Fibroblast of lung (primary cell): ENCODE data around the gene C1QTNF5. TPM values are rescaled to one million over a fixed set of nuclear protein-coding genes. Genes with fewer than 3 reads are reported as not detected.

ENCODE experiments used
- DNase-seq, 2 donors: peaks; one replicate each; pipeline versions ENCODE4 v3.0.0 to v3.0.0-alpha.2; 2010; ENCODE audit warnings: low read depth in 2 of 2
- H2AFZ ChIP-seq: 2 replicates; pipeline ENCODE4 v1.5.1; 2012; ENCODE audit warnings: low read length, control low read depth, inconsistent platforms
- H3K27ac ChIP-seq: 2 replicates; pipeline ENCODE4 v1.5.1; 2011; ENCODE audit warnings: low read length, control low read depth; ENCODE audit not compliant: insufficient read depth
- H3K27me3 ChIP-seq: 2 replicates; pipeline ENCODE4 v1.5.1; 2011; ENCODE audit warnings: mild to moderate bottlenecking, low read length; ENCODE audit not compliant: control insufficient read depth, insufficient read depth
- H3K36me3 ChIP-seq: 2 replicates; pipeline ENCODE4 v1.5.1; 2011; ENCODE audit warnings: low read length; ENCODE audit not compliant: control insufficient read depth, insufficient read depth
- H3K4me1 ChIP-seq: 2 replicates; pipeline ENCODE4 v1.5.1; 2011; ENCODE audit warnings: low read length; ENCODE audit not compliant: control insufficient read depth, insufficient read depth; ENCODE audit errors: extremely low read depth
- H3K4me2 ChIP-seq: 2 replicates; pipeline ENCODE4 v1.5.1; 2011; ENCODE audit warnings: low read length, control low read depth; ENCODE audit not compliant: insufficient read depth; ENCODE audit errors: extremely low read depth
- H3K4me3 ChIP-seq, 4 experiments: fragments of 200-600 bp in 1 of 4; sonication (generic) in 1 of 4; replicated peaks in 1 of 4; 2 replicates each; pipeline ENCODE4 v1.5.1; 2011 to 2016; ENCODE audit warnings: low read length in 4 of 4, low read depth in 3 of 4, mild to moderate bottlenecking in 3 of 4, control low read depth in 2 of 4, inconsistent platforms in 1 of 4, mixed read lengths in 1 of 4; ENCODE audit not compliant: insufficient read depth in 1 of 4; ENCODE audit errors: control extremely low read depth in 1 of 4
- H3K79me2 ChIP-seq: 2 replicates; pipeline ENCODE4 v1.5.1; 2012; ENCODE audit warnings: mild to moderate bottlenecking, low read length, inconsistent platforms; ENCODE audit not compliant: control insufficient read depth, insufficient read depth
- H3K9ac ChIP-seq: 2 replicates; pipeline ENCODE4 v1.5.1; 2011; ENCODE audit warnings: mild to moderate bottlenecking, low read length, control low read depth; ENCODE audit not compliant: insufficient read depth
- H3K9me3 ChIP-seq: 2 replicates; pipeline ENCODE4 v1.5.1; 2012; ENCODE audit warnings: low read depth, low read length; ENCODE audit not compliant: control insufficient read depth, insufficient read depth
- H4K20me1 ChIP-seq: 2 replicates; pipeline ENCODE4 v1.5.1; 2011; ENCODE audit warnings: low read length; ENCODE audit not compliant: control insufficient read depth, insufficient read depth; ENCODE audit errors: extremely low read depth
- EZH2 ChIP-seq: IDR thresholded peaks from 2 replicates; pipeline ENCODE4 v1.5.1; 2012; ENCODE audit warnings: low read length, control low read depth, mild to moderate bottlenecking; ENCODE audit errors: missing control alignments
- polyA plus RNA-seq, 2 donors: library from polyadenylated mRNA; depleted of rRNA in 1 of 2; stranded (reverse) in 1 of 2; unstranded in 1 of 2; fragments of >200 nt; gene quantifications; 2 replicates each; pipeline ENCODE4 v1.2.1, GENCODE V29; 2011 to 2012; ENCODE audit warnings: missing spikeins in 1 of 2
- total RNA-seq: library from RNA; depleted of rRNA; stranded (reverse); fragments of >200 nt; gene quantifications from 2 replicates; pipeline ENCODE4 v1.2.1, GENCODE V29; 2014
- TF ChIP-seq, protein P1 (sequence below), 2 donors: IDR thresholded peaks in 1 of 2; conservative IDR thresholded peaks in 1 of 2; 1 replicate in 1 of 2; 2 replicates in 1 of 2; pipeline ENCODE4 v1.5.1; 2011 to 2012; ENCODE audit warnings: low read length in 2 of 2, control low read depth in 1 of 2, inconsistent platforms in 1 of 2, low read depth in 1 of 2, mild to moderate bottlenecking in 1 of 2

C1QTNF5 gene
- total and polyA plus RNA-seq, 2 donors (not counting 1 experiment from before 2014, with no cell fraction given), result 13.4 to 32.0 TPM

DNA sequence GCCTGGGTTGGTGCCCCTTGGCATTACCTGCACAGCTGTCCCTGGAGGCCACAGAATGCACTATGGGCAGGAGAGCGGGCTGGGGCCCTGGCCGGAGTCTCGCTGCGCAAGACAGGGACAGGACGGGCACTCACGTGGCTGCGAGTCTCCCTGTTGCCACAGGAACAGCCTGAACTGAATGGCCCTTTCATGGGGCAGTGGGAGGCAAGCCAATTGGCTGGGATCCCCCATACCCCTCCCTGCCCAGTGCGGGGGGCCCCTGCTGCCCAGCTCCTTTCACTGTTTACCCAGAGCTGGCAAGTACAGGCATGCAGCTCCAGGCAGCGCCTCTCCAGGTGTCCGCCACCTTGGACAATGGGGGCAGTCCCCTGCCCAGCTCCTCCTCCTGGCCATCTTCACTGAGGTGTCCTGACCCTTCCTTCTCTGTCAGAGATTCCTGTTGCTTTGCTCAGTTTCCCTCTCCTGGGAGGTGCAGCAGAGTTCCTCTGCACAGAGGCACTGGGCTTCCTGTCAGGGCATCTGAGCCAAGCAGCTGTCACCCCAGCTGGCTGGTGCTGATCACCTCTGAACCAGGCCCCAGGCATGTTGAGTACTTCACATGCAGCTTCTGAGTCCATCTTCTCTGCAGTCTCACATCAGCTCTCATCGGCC is 35.6 kb upstream of the C1QTNF5 start:
- no peaks in the 10 kb centered on the region for H3K27me3 ChIP-seq
- no peaks in the 10 kb centered on the region for H4K20me1 ChIP-seq
- H3K79me2 ChIP-seq, result no peaks in the 10 kb centered on the region
- no peaks in the 10 kb centered on the region for H3K36me3 ChIP-seq
- H3K4me2 ChIP-seq, result peak overlapping the region; percentile 44
- H3K9me3 ChIP-seq, result no peaks in the 10 kb centered on the region
- H2AFZ ChIP-seq, result no peak overlapping the region
- H3K4me1 ChIP-seq, result peaks cover 34% of the 10 kb centered on the region
- peak overlapping the region; percentile 23 for H3K9ac ChIP-seq
- peak overlapping the region; percentile 74 for H3K27ac ChIP-seq
- peak in 1 of 2 donors; percentile 36 for DNase-seq
- TF ChIP-seq EZH2, result no peak
- TF ChIP-seq, protein P1, sequence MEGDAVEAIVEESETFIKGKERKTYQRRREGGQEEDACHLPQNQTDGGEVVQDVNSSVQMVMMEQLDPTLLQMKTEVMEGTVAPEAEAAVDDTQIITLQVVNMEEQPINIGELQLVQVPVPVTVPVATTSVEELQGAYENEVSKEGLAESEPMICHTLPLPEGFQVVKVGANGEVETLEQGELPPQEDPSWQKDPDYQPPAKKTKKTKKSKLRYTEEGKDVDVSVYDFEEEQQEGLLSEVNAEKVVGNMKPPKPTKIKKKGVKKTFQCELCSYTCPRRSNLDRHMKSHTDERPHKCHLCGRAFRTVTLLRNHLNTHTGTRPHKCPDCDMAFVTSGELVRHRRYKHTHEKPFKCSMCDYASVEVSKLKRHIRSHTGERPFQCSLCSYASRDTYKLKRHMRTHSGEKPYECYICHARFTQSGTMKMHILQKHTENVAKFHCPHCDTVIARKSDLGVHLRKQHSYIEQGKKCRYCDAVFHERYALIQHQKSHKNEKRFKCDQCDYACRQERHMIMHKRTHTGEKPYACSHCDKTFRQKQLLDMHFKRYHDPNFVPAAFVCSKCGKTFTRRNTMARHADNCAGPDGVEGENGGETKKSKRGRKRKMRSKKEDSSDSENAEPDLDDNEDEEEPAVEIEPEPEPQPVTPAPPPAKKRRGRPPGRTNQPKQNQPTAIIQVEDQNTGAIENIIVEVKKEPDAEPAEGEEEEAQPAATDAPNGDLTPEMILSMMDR (conservative IDR thresholded peaks at IDR 0.05 in 1 of 2, IDR thresholded peaks at IDR 0.05 in 1 of 2; ENCODE audit: low read depth in 1 of 2, low read length in 2 of 2), result no peak
- H3K4me3 ChIP-seq, result no peak overlapping the region

DNA sequence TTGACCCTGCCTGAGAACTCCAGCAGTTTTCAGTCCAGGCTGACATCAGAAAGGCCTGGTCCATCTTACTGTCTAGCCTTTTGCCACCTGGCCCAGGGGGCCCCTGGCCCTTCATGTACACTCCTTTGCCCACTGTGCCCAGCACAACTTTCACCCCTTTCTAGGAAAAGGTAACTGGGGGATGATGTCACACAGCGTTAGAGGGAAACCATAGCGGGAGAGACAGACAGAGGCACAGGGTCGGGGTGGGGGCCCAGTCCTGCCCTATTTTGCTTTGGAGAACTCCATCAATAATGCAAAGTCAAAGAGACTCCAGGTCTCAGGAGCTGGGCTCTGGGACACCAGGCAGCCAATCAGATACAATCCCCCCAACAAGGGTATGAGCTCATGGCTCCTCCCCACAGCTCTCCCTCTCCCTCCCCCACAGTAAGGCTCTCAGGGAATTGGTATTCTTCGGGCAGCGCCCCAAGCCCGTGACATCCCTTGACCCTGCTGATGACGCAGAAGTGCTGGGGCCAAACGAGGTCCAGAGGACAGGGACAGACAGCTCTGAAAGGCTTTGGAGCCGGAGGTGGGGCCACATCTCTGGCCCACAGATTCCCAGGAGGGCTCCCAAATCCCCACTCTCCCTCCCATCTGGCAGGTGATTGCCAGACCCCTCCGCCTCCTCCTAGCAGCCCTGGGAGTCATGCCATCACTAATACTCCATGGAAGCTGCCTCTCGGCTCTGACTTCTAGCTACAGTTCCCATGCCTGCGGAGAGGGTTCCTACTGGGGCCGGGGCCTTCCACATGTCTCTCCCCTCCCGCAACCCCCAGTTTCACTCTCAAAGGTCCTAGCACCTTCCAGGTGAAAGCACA is 34.9 kb upstream of the C1QTNF5 start:
- H4K20me1 ChIP-seq, result no peaks in the 10 kb centered on the region
- H3K4me2 ChIP-seq, result peak overlapping the region; percentile 44

More for the DNA sequence above, 34.9 kb upstream of the C1QTNF5 start:
- Histone ChIP-seq H3K27ac (peak overlapping the region; percentile 74), H3K36me3 (no peaks in the 10 kb centered on the region), H3K79me2 (no peaks in the 10 kb centered on the region), H3K9ac (peak overlapping the region; percentile 23), H2AFZ (no peak overlapping the region), H3K27me3 (no peaks in the 10 kb centered on the region), H3K4me1 (peaks cover 32% of the 10 kb centered on the region), H3K9me3 (no peaks in the 10 kb centered on the region), H3K4me3 (no peak overlapping the region)
- no peak for TF ChIP-seq EZH2
- TF ChIP-seq, protein P1 (conservative IDR thresholded peaks at IDR 0.05 in 1 of 2, IDR thresholded peaks at IDR 0.05 in 1 of 2; ENCODE audit: low read depth in 1 of 2, low read length in 2 of 2), result no peak
- DNase-seq, result peak; percentile 80 to 95
